T follicular helper cell (primary cell): ENCODE results near the gene UBC.

Experiments used
- DNase-seq: peaks from one replicate; pipeline ENCODE4 v3.0.0-alpha.2; 2020; ENCODE audit warnings: low read depth

UBC gene

DNA sequence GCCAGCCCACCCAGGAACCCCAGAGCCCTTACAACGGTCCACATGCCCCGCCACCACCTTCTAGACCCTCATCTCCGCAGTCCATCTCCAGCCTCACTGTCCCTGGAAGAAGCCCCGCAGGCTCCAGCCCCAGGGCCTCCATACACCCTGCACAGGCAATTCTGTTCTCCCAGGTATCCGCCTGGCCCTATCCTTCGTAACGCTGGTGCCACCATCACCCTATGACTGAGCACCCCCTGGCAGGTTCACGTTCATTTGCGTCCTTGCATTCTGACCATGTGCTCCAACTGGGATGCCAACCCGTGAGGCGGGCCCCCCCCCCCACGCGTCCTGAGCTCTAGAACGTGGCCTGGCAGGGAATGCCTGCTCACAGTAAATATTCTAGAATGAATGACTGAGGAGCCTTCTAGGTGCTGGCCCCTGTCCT is 50.1 kb downstream of the UBC start:
- no peak for DNase-seq

DNA sequence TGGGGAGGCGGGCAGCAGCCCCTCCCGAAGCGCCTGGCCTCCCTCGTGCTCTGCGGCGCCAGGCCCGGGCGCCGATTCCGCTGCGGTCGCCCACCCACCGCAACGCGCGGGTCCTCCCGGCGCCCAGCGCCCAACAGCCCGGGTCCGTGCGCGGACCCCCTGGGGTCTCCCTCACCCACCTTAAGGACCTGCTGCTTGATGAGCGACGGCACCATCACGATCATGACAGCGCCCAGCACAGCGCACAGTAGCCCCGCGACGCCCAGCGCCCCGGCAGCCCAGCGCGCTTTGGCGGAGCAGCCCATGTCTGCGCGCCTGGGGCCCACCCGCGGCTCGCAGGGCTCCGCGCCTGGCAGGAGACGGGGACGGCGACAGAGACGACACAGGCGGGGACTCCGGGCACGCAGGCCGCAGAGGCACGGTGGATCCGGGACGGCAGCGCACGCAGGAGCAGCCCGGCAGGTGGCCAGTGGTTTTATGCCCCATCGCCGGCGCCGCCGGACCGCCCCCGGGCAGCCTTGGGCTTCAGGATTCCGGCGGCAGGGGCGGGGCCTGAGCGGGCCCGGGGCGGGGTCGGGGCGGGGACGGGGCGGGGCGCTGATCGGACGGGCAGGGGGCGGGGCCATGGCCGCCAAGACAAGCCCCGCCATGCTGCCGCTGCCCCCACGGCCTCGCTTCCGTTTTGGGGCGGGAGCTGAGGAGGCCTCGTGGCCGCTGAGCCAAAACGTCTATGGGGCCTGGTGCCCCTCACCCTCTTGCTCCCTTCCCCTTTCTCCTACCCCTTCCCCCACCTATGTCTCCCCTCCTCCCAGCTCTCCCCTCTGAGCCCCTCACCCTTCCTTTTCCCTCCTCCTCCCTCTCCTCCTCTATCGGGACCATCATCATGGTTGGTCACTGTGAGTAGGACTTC is 50.8 kb downstream of the UBC start, which contains the start of gene SCARB1:
TSS of gene SCARB1 (minus strand) at position 449 of the 910 bp plus-strand sequence. CDS start at position 305, 144 bp downstream.
- DNase-seq, result peak; percentile 52

DNA sequence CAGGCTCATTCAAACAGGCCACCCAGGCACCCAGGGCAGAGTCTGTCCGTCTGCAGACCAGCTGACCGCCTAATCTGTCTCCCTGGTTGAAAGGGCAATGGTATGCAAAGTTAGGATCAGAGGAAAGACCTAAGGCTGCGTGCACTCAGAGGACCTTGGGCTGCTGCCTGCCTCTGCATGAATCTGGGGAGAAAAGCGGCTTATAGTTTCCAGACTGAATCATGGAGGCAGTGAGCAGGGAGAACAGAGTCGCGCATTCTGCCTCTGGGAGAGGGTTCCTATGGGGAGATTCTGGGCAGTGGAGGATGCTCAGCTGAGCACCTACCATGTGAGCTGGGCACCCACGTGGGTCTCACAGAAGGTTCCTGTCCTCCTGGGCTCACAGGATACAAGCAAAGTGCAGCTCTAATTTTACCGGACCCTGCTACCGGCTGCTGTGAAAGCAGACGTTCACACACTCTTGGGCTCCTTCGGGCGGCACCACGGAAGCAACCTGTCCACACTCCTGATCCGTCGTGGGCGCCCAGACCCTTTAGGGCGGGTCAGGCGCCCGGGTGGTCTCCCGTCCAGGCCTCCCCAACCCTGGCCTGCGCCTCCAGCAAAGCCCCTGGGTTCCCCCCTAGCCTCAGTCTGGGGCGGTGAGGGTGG is 51.6 kb downstream of the UBC start:
- DNase-seq, result no peak

DNA sequence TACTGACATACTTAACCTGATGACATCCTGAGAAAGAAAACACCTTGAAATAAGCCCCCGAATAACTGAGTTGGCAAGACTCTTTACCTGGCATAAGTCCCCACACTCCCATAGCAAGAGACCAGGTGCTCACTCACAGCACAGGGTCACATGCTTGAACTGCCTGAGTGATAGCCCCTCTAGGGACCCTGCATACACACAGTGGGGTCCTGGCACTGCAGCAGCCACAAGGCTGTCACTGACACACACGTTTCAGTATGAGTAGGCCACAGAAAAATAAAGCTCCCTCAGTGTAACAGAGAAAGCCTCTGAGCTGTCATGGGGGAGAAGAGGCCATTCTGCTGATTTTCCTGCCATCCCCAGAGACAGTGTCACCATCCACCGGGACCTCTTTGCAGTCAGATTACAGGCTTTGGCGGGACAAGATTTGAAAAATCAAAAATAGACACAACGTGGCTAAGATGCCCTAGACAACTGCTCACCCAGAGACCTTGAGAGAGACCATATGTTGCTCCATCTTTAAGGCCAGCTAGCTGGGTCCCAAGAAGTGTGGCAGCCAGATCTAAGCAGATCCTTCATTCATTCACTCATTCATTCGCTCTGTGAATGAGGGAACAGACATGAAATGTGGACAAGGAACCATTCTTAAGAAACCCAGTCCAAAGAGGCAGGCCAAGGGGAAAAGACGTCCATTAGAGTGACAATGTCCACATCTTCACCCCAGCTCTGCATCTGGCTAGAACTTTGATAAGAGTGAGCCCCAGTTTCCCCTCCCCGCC is 52.4 kb downstream of the UBC start:
- DNase-seq, result no peak
